ENCODE measurements around the gene IPO11. TPM values are rescaled to one million over a fixed set of nuclear protein-coding genes. Genes with fewer than 3 reads are reported as not detected.
"Not testable (repeated sequence)": the region's sequence is repeated elsewhere in the genome, so short reads cannot be mapped to it uniquely, and the experiment has no call there.

Gene IPO11
- total RNA-seq, 1 experiment from 2014 or later: 36.6 TPM

DNA sequence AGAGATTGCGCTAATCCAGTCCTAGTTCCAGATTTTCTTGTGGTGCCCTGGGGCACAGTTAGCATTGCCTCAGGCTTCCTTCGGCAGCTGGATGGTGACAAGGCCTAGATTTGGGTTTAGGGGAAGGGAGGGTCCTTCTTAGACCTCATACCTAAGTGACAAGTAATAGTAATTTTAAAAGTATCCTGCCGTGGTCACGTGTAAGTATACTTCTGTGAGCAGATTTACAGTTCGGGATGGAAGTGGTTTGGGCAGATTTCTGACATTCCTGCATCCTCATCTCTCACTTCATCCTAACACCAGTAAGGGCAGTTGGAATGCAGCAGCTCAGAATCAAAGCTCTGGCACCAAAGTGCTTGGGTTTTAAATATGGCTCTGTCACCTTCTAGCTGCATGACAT, 237.6 kb downstream of the IPO11 start:
- H3K4me3 Mint-ChIP-seq (ENCODE audit: unreplicated experiment): no peak overlapping the region
- ChIA-PET POLR2A (no interaction called here), CTCF (interaction anchor here (1.0 kb wide), 1 partner anchor 53 kb away, joined by 3 read pairs; no protein-coding TSS in a partner anchor)
- no peak for TF ChIP-seq CTCF (IDR thresholded peaks at IDR 0.05; ENCODE audit: unreplicated experiment)
- no peaks in the 10 kb centered on the region for H3K36me3 Mint-ChIP-seq (ENCODE audit: insufficient read depth, unreplicated experiment)
- DNase-seq (ENCODE audit: unreplicated experiment): no peak
- intact Hi-C loops (cut with micrococcal nuclease): no loop called here
- H3K4me1 Mint-ChIP-seq (ENCODE audit: insufficient read depth, unreplicated experiment): no peaks in the 10 kb centered on the region
- no peaks in the 10 kb centered on the region for H3K27me3 Mint-ChIP-seq (ENCODE audit: insufficient read depth, unreplicated experiment)
- H3K27ac Mint-ChIP-seq (ENCODE audit: low read depth, unreplicated experiment): no peak overlapping the region
- peaks cover 14% of the 10 kb centered on the region for H3K9me3 Mint-ChIP-seq (ENCODE audit: unreplicated experiment)
- no TSS peak for BruUV-seq (replicated peaks)

GRCh38 chr5:62652225-62652624, 239.7 kb downstream of the IPO11 start:
- Mint-ChIP-seq H3K27me3 (ENCODE audit: insufficient read depth, unreplicated experiment) (no peaks in the 10 kb centered on the region), H3K36me3 (ENCODE audit: insufficient read depth, unreplicated experiment) (no peaks in the 10 kb centered on the region), H3K27ac (ENCODE audit: low read depth, unreplicated experiment) (no peak overlapping the region), H3K4me3 (ENCODE audit: unreplicated experiment) (no peak overlapping the region), H3K9me3 (ENCODE audit: unreplicated experiment) (peaks cover 14% of the 10 kb centered on the region), H3K4me1 (ENCODE audit: insufficient read depth, unreplicated experiment) (no peaks in the 10 kb centered on the region)
- ChIA-PET CTCF (no interaction called here), POLR2A (no interaction called here)
- TF ChIP-seq CTCF (IDR thresholded peaks at IDR 0.05; ENCODE audit: unreplicated experiment): no peak
- no peak for DNase-seq (ENCODE audit: unreplicated experiment)
- no TSS peak for BruUV-seq (replicated peaks)
- intact Hi-C loops (cut with micrococcal nuclease): no loop called here

- CTCF ChIA-PET: interaction anchor here (0.7 kb wide), 2 partner anchors 31 to 37 kb away, joined by 3 read pairs; no protein-coding TSS in a partner anchor
- no peak for DNase-seq (ENCODE audit: unreplicated experiment)
- no peak overlapping the region for H3K27ac Mint-ChIP-seq (ENCODE audit: low read depth, unreplicated experiment)
- intact Hi-C loops (cut with micrococcal nuclease): no loop called here
- no peaks in the 10 kb centered on the region for H3K27me3 Mint-ChIP-seq (ENCODE audit: insufficient read depth, unreplicated experiment)
- H3K36me3 Mint-ChIP-seq (ENCODE audit: insufficient read depth, unreplicated experiment): no peaks in the 10 kb centered on the region
- H3K9me3 Mint-ChIP-seq (ENCODE audit: unreplicated experiment): peaks cover 16% of the 10 kb centered on the region
- TF ChIP-seq CTCF (IDR thresholded peaks at IDR 0.05; ENCODE audit: unreplicated experiment): no peak
- BruUV-seq (replicated peaks): no TSS peak
- no peak overlapping the region for H3K4me3 Mint-ChIP-seq (ENCODE audit: unreplicated experiment)
- POLR2A ChIA-PET: no interaction called here
- no peaks in the 10 kb centered on the region for H3K4me1 Mint-ChIP-seq (ENCODE audit: insufficient read depth, unreplicated experiment)
Measured at GRCh38 chr5:62653001-62653863, 240.7 kb downstream of the IPO11 start.

DNA sequence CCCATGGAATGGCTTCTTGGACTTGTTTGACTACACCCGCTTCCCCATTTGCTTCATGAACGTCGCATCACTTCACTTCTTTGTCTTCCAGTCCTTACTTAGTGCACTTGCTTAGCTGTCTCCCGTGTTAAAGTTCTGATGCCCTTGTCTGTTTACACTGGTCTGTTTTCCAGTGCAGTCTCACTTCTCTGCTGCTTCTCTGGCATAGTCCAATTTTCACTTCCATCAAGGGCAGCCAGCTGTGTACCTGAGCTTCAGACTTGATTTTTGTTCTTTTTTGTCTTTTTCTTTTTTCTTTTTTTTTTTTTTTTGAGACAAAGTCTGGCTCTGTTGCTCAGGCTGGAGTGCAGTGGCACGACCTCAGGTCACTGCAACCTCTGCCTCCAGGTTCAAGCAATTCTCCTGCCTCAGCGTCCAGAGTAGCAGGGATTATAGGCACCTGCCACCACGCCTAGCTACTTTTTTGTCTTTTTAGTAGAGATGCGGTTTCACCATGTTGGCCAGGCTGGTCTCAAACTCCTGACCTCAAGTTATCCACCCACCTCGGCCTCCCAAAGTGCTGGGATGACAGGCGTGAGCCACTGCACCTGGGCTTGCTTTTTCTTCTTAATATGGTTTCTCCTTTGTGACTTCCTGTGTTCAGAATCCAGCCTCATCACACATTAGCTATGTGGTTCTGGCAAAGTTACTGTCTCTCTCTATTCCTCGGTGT, 241.5 kb downstream of the IPO11 start:
- Mint-ChIP-seq H3K4me3 (ENCODE audit: unreplicated experiment) (no peak overlapping the region), H3K27me3 (ENCODE audit: insufficient read depth, unreplicated experiment) (no peaks in the 10 kb centered on the region), H3K9me3 (ENCODE audit: unreplicated experiment) (peaks cover 22% of the 10 kb centered on the region), H3K27ac (ENCODE audit: low read depth, unreplicated experiment) (no peak overlapping the region), H3K4me1 (ENCODE audit: insufficient read depth, unreplicated experiment) (no peaks in the 10 kb centered on the region), H3K36me3 (ENCODE audit: insufficient read depth, unreplicated experiment) (no peaks in the 10 kb centered on the region)
- CTCF ChIA-PET: interaction anchor here (0.7 kb wide), 1 partner anchor 30 kb away, joined by 3 read pairs; no protein-coding TSS in a partner anchor
- intact Hi-C loops (cut with micrococcal nuclease): no loop called here
- POLR2A ChIA-PET: no interaction called here
- no TSS peak for BruUV-seq (replicated peaks)
- DNase-seq (ENCODE audit: unreplicated experiment): no peak
- no peak for TF ChIP-seq CTCF (IDR thresholded peaks at IDR 0.05; ENCODE audit: unreplicated experiment)

DNA sequence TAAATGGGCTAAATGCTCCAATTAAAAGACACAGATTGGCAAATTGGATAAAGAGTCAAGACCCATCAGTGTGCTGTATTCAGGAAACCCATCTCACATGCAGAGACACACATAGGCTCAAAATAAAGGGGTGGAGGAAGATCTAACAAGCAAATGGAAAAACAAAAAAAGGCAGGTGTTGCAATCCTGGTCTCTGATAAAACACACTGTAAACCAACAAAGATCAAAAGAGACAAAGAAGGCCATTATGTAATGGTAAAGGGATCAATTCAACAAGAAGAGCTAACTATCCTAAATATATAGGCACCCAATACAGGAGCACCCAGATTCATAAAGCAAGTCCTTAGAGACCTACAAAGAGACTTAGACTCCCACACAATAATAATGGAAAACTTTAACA, 245.2 kb downstream of the IPO11 start:
- H3K4me1 Mint-ChIP-seq (ENCODE audit: insufficient read depth, unreplicated experiment); DNase-seq (ENCODE audit: unreplicated experiment); CTCF ChIA-PET; H3K27me3 Mint-ChIP-seq (ENCODE audit: insufficient read depth, unreplicated experiment); H3K4me3 Mint-ChIP-seq (ENCODE audit: unreplicated experiment); intact Hi-C loops (cut with micrococcal nuclease); POLR2A ChIA-PET; H3K27ac Mint-ChIP-seq (ENCODE audit: low read depth, unreplicated experiment); BruUV-seq (replicated peaks); H3K36me3 Mint-ChIP-seq (ENCODE audit: insufficient read depth, unreplicated experiment): not testable (repeated sequence)
- peaks cover 22% of the 10 kb centered on the region for H3K9me3 Mint-ChIP-seq (ENCODE audit: unreplicated experiment)

All from MCF 10A (cell line).